GM19035 (cell line): ENCODE results near the gene TBX1.

Experiments
- ATAC-seq: cut with Tn5 transposase; IDR thresholded peaks from one replicate; pipeline ENCODE4 v1.9.1; 2021; ENCODE audit not compliant: unreplicated experiment

The TBX1 gene

DNA sequence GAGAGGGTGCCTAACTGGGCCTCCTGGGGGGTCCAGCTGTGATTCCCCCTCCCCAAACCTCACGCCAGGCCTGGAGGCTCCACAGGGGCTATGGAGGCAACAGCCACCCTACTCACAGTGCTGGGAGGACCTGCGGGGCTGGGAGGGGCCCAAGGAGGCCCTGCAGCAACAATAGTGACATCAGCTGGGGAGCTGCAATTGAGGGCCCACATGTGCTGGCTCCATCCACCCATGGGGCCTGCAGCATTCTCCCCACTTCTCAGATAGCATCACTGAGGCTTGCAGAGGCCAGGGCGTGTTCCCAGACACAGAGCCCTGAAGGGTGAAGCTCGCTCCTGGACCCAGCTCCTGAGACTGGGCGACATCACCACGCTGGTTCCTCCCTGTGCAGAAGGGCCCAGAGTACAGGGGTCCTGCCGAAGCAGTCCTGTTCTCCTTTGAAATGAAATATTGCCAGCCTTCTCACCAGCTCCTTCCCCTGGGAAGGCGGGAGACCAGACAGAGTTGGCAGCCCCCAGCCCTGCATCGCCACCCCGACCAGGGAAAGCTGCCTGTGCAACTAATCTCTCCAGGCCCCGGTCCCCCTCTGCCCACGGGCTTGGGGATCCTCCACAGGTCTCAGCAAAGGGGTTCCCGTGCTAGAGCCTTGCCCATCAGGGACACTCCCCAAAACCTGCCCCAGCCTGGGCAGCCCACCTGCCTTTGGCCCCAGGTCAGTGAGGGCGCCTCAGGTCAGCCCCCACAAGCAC is 8.9 kb upstream of the TBX1 start:
- no peak for ATAC-seq

DNA sequence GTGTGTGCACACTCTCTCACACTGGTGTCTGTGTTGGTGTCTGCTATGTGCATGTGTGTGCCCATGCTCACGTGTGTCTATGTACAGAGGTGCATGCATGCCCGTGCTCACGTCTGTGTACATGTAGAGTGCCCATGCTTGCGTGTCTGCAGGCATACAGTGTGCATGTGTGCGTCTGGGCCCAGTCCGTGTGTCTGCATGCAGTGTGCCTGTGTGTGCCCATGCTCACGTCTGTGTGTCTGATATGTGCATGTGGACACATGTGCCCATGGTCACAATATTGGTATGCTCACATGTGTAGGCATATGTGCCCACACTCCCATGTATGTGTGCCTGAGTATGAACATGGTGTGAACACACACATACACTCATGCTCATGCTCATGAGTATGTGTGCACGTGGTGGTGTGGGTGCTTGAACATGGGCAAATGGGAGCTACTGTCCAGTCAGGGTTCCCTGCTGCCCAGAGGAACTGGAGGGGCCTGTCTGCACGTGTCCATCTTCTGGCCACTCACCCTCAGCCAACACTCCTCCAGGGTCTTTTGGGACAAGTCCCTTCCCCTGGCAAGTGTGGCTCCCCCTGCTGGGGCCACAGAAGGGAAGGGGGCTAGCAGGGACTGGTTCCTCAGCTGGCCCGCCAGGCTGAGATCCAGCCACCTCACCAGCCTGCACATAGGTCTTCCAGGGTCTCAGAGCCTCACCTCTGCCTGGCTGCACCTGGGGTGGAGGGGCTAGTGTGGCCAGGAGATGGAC is 7.3 kb upstream of the TBX1 start:
- no peak for ATAC-seq

DNA sequence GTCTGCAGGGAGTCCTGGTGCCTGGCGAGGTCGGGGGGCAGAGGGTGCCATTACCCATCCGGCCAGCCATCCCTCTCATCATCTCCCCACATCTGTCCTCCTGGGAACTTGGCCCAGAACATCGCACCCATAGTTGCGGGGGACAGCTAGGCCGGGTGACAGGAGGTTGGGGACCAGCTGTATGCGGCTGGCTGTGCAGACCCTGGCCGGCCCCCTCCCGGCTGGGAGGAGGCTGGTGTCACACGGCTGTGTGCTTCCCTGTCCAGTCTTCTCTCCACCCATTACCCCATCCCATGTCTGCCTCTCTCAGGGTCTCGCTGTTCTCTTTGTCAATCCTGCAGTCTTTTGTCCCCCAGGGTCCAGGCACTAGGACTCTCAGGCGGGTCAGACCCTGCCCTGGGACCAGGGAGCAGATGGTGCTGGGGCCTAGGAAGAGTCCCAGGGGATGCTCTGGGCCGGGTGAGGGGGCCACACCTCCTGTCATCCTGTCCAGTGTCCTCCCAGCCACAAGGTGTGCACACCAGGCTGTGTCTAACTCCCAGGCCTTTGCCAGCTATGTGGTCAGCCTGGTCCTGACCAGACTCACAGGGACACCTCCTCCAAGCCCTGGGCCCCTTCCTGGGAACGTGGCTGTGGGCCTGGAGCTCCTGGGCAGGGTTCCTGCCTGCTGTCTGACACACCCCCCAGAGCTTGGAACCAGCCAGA is 6.4 kb upstream of the TBX1 start:
- ATAC-seq, result no peak

DNA sequence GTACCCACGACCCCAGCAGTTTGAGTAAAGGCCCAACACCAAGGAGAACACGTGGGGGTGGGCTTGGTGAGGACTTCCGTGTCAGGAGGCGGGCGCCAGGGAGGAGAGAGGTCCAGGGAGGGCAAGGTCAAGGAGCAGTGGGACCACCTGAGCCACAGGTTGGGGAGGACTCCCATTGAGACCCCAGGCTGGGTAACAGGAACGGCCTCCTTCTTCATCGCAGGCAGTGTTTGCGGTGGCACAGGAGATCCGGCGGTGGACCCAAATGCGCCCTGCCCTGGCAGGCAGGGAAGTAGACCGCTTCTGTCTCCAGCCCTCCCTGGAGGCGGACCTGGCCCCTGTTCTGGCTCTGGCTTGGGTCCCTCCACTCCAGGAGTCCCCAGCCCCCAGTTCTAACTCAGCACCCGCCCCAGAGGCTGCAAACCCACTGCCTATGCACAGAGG is 5.9 kb upstream of the TBX1 start:
- ATAC-seq, result no peak

DNA sequence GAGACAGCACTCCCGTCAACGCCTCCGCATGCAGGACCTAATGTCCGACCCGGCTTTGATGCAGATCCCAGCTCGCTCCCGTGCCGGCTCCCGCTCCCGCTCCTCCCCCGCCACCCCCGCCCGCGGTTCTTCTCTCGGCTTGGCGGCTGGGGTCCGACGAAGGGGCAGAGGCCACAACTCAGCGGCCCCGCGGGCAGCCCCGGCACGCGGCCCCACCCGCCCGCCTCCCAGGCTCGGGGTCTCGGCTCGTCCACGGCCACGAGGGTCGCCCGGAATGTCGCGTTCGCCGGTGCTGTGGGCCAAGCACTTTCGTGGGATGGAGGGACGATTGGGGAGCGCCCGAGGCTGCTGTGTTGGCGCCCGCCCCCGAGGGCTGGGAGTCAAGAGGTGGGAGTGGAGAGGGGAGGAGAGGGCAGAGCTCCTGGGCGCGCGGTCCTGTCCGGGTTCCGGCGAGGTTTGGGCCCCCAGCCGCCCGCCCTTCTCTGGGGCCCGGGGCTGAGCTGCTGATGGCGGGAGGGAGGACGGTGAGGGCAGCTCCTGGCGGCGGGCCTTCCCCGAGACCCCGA is 5.3 kb upstream of the TBX1 start:
- ATAC-seq, result no peak

GRCh38 chr22:19755722-19756287 is 4.8 kb upstream of the TBX1 start:
- ATAC-seq, result no peak

GRCh38 chr22:19756288-19757128 is 4.1 kb upstream of the TBX1 start:
- no peak for ATAC-seq

DNA sequence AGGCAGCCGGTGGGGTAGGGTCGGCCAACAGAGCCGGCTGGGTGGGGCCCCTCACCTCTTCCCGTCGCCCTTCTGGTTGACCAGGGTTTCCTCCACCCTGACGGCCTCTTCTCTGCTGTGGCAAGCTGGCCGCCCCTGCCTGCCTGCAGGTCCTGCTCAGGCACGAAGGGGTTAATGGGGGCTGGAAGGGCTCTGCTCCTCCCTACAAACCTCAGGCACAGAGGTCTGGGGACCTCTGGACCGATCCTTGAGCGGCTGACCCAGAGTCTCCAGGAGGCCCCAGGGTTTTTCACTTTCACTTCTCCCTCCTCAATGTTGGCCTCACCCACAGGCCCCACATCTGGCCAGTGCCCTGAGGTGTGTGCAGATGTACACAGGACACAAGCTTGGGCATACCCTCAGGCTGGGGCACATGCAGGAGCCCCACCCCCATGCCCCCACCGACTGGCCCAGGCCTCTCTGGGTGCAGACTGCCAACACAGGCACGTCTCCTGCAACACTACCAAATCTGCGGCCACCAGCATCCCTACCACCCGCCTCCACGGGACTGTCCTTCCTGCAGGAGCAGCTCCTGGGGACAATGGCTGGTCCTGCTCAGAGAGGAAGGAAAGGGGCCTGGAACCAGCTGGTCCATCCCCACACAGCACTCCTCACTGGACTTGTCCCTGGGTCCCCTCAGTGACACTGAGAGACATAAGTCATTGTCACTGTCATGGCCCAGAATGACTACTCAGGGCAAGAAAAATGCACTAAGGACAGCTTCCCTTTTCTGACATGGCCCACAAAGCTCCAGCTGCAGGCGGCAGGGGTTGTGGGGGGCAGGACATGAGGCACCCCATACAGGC is 3.2 kb upstream of the TBX1 start:
- no peak for ATAC-seq

DNA sequence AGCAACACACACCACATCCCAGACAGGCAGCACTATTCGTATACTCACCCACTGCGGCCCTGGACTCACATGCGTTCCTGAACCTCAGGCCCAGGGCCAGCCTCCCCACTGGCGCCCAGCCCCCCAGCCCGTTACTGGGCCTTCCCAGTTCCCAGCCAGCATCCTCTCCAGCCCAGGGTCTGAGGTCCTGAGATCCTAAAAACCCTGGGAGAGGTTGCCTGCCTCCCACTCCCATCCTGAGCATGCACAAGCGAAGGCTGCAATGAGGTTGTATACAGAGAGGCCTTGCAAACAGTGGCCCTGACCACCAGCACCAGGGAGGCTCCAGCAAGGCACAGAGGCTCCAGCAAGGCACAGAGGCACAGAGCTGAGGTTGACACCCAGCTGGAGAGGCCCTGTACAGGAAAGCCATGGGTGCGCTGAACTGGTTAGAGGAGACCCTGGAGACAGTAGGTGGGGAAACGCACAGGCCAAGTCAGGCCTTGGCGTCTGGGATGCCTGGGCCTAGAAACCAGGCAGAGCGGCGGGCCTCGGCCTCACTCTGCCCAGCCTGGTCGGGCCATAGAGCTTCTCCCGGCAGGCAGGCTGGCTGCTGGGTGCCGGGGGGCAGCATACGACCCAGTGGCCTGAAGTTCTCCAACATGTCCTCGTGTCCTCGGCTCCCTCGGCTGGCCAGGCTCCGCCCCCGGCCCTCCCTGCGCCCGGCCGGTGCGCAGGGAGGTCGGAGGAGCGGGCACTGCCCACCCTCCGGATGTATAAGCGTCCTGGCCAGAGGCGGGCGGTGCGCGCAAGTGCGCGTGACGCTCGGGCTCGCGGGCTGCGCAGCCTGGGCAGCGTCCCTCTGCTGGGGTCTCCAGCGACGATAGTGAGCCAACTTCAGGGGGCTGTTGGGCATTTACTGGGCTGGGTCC is 2.3 kb upstream of the TBX1 start:
- ATAC-seq, result no peak

DNA sequence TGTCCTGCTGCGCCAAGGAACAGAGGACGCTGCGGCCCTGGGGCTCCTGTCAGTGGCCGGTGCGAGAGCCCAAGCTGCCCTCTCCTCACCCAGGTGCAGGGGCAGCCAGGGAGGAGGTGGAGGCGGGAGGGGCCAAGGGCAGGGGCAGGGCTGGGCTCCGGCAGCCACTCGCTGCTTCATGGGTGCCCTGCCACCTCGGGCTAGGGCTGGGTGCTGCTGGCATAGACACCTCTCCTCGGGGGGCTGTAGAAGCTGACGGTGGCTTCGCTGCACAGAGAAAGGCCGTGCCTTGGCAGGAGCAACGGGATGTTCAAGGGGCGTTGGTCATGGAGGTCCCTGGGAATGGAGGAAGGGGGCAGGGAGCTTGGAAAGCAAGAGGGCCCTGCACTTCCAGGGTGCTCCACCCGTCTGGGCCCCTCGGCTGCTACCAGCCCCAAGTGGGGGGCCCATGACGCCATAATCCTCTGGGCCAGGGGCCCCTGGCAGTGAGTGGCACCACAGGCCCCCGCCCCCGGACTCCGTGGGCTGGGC is 1.6 kb upstream of the TBX1 start:
- no peak for ATAC-seq

- ATAC-seq, result no peak
Observed at GRCh38 chr22:19759427-19760057, 1.0 kb upstream of the TBX1 start.

GRCh38 chr22:19760951-19761724 is 560 bp downstream of the TBX1 start:
- ATAC-seq, result no peak

DNA sequence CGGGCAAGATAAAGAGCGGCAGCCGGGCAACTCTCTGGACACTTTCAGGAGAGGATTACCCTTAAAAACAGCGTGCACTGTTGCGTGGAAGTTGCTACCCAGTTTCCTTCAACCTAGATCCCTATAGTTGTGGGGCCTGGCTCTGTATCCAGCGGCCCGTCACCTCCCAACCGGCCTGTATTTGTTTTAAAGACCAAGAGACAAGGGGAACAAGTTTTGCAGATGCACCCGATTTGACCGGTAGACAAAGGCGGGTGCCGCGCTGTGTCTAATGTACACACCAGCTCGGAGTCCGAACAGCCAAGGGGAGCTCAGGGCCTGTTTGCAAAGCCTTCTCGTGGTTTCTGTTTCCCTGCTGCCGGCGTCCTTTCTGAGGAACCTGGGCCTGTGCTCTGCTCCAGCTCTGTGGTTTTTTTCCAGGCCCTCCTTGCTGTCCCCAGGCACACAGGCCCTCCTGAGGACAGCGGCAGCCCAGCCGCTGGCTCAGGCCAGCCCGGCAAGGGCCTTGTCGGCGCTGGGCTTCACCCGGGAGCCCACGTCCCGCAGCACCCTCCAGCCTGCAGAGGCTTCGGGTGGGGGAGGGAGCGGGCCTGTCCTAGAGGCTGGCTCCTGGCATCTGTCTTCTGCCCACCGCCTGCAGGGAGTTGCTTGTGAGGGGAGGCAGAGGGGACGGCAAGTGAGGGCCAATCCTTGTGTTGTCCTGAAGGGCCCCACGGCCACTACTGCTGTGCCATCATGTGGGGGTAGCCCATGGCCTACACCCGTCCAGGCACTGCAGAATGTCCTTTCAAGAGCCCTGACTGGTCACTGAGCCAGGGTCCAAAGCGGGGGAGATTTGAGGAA is 1.4 kb downstream of the TBX1 start:
- ATAC-seq, result no peak

DNA sequence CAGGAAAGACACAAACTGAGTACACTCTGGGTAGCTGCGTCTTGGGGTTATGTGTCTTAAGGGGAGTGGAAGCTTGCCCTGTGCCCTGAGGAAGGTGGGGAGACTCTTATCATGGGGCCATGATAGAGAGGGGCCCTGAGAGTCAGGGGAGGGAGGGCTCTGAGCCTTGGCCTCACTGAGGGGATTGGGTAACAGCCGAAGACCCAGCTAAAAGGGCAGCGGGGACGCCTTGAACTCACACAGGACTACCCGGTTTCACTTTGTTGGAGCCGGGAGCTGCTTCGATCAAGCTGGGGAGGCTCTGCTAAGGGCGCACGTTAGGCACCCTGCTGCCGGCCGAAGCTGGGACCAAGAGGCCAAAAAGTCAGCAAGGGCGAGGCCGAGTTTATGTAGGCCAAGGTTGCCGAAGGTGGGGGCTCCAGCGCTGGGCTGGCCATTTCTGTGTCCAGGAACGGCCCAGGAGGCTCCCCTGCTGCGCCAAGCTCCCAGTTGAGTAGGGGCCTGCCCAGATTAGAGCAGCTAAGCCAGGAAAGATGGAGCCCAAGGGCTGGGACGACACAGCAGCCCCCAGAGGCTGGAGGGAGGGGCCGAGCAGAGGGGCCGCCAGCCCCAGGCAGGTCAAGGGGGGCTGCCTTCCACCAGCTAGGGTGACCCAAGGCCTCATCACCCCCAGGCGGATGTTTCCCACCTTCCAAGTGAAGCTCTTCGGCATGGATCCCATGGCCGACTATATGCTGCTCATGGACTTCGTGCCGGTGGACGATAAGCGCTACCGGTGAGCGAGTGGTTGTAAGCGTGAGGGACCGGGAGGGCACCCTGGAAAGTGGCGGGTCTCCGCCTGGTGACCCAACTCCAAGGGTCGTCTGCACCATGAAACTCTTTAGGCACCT is 2.2 kb downstream of the TBX1 start:
- no peak for ATAC-seq
